PC-3 (cell line): ENCODE results near the gene ERN2. TPM values are rescaled to one million over a fixed set of nuclear protein-coding genes. Genes with fewer than 3 reads are reported as not detected.

ENCODE experiments used
- ATAC-seq: fragments of 200-7000 bp; cut with Tn5 transposase; 2 replicates; pipeline ENCODE4 v1.9.1; 2020; ENCODE audit warnings: mild to moderate bottlenecking, moderate library complexity
- BruUV-seq: library from RNA; stranded (reverse); fragments of 400-500 nt; replicated peaks from 2 replicates; lab custom pipeline; 2021; lab: Mats Ljungman, UMichigan
- CTCF ChIA-PET: fragments of 300-600 bp; sonication (Branson Sonifier 250); formaldehyde crosslinking; loops from one replicate; lab custom pipeline; 2022; ENCODE audit warnings: antibody characterized with exemption; lab: Charles Lee
- POLR2A ChIA-PET: fragments of 300-600 bp; sonication (Branson Sonifier 250); formaldehyde crosslinking; loops from one replicate; lab custom pipeline; 2022; ENCODE audit warnings: antibody characterized with exemption; ENCODE audit not compliant: unreplicated experiment; lab: Charles Lee
- DNase-seq: peaks from one replicate; pipeline ENCODE4 v3.0.0-alpha.2; 2015
- H2AFZ ChIP-seq: fragments of 300-600 bp; sonication (generic); 2 replicates; pipeline ENCODE4 v1.6.0; 2016; ENCODE audit warnings: antibody characterized with exemption, low read length
- H3F3A ChIP-seq: fragments of 300-600 bp; sonication (generic); one replicate; pipeline ENCODE4 v1.6.0; 2017; ENCODE audit warnings: antibody characterized with exemption, low read length, control low read depth, mild to moderate bottlenecking; ENCODE audit not compliant: unreplicated experiment
- H3K27ac ChIP-seq: fragments of 300-600 bp; sonication (generic); 2 replicates; pipeline ENCODE4 v1.5.1; 2016; ENCODE audit warnings: mild to moderate bottlenecking, low read length
- H3K27me3 ChIP-seq: fragments of 300-600 bp; sonication (generic); 2 replicates; pipeline ENCODE4 v1.6.1; 2016; ENCODE audit warnings: low read length, mixed read lengths
- H3K36me3 ChIP-seq: fragments of 300-600 bp; sonication (generic); 2 replicates; pipeline ENCODE4 v1.6.1; 2016; ENCODE audit warnings: low read depth, mixed run types, low read length, mixed read lengths
- H3K4me1 ChIP-seq: fragments of 300-600 bp; sonication (generic); 2 replicates; pipeline ENCODE4 v1.5.1; 2016; ENCODE audit warnings: low read length; ENCODE audit not compliant: insufficient read depth
- H3K4me2 ChIP-seq: fragments of 300-600 bp; sonication (generic); 2 replicates; pipeline ENCODE4 v1.6.0; 2016; ENCODE audit warnings: low read length
- H3K4me3 ChIP-seq: fragments of 300-600 bp; sonication (generic); 2 replicates; pipeline ENCODE4 v1.5.1; 2016; ENCODE audit warnings: mild to moderate bottlenecking, low read length, mixed read lengths
- H3K79me2 ChIP-seq: fragments of 300-600 bp; sonication (generic); 2 replicates; pipeline ENCODE4 v1.6.1; 2017; ENCODE audit warnings: low read length, mixed read lengths
- H3K9ac ChIP-seq: fragments of 300-600 bp; sonication (generic); 2 replicates; pipeline ENCODE4 v1.6.0; 2016; ENCODE audit warnings: mild to moderate bottlenecking, low read length
- H3K9me2 ChIP-seq: fragments of 300-600 bp; sonication (generic); replicated peaks from 2 replicates; pipeline ENCODE4 v1.6.1; 2016; ENCODE audit warnings: mixed run types, low read length, mixed read lengths
- H3K9me3 ChIP-seq: fragments of 300-600 bp; sonication (generic); 2 replicates; pipeline ENCODE4 v1.6.1; 2016; ENCODE audit warnings: low read length, mixed read lengths
- H4K20me1 ChIP-seq: fragments of 300-600 bp; sonication (generic); 2 replicates; pipeline ENCODE4 v1.6.1; 2016; ENCODE audit warnings: low read length, mixed read lengths
- EZH2 ChIP-seq: fragments of 300-600 bp; sonication (generic); IDR thresholded peaks from one replicate; pipeline ENCODE4 v1.6.1; 2017; ENCODE audit warnings: antibody characterized with exemption, mild to moderate bottlenecking, low read length; ENCODE audit not compliant: unreplicated experiment
- EZH2phosphoT487 ChIP-seq: fragments of 300-600 bp; sonication (generic); IDR thresholded peaks from 2 replicates; pipeline ENCODE4 v1.6.1; 2018; ENCODE audit warnings: mild to moderate bottlenecking, antibody characterized with exemption, low read length, borderline replicate concordance
- intact Hi-C: fragments of 100-400 bp; cut with micrococcal nuclease; formaldehyde crosslinking; loops from 2 replicates; pipeline ENCODE4 v1.9.0; 2023
- total RNA-seq: library from RNA; depleted of rRNA; stranded (reverse); fragments of >200 nt; gene quantifications from 2 replicates; pipeline ENCODE4 v1.2.3, GENCODE V29; 2014
- TF ChIP-seq, protein P1 (sequence below): fragments of 300-600 bp; sonication (generic); conservative IDR thresholded peaks from 2 replicates; pipeline ENCODE4 v1.5.1; 2017; ENCODE audit warnings: antibody characterized with exemption, low read depth, mild to moderate bottlenecking, low read length

ERN2 gene
- total RNA-seq, 1 experiment from 2014 or later = not detected

- ChIA-PET CTCF (no interaction called here), POLR2A (no interaction called here)
- 0 out of 2 replicates have a peak overlapping the region, but pooled peaks have one; percentile 57 for H2AFZ ChIP-seq
- no peak for DNase-seq
- intact Hi-C loops = loop anchor here (2.0 to 5.0 kb wide), 2 partner anchors 56 to 171 kb away; partner anchors contain the start of genes EARS2 and UBFD1
- TF ChIP-seq EZH2phosphoT487 (no peak), EZH2 (no peak)
- TF ChIP-seq, protein P1, sequence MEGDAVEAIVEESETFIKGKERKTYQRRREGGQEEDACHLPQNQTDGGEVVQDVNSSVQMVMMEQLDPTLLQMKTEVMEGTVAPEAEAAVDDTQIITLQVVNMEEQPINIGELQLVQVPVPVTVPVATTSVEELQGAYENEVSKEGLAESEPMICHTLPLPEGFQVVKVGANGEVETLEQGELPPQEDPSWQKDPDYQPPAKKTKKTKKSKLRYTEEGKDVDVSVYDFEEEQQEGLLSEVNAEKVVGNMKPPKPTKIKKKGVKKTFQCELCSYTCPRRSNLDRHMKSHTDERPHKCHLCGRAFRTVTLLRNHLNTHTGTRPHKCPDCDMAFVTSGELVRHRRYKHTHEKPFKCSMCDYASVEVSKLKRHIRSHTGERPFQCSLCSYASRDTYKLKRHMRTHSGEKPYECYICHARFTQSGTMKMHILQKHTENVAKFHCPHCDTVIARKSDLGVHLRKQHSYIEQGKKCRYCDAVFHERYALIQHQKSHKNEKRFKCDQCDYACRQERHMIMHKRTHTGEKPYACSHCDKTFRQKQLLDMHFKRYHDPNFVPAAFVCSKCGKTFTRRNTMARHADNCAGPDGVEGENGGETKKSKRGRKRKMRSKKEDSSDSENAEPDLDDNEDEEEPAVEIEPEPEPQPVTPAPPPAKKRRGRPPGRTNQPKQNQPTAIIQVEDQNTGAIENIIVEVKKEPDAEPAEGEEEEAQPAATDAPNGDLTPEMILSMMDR = no peak
- H3K4me3 ChIP-seq = no peak overlapping the region
- no peaks in the 10 kb centered on the region for H3K9me2 ChIP-seq
- H3K9me3 ChIP-seq = no peaks in the 10 kb centered on the region
- H4K20me1 ChIP-seq = no peaks in the 10 kb centered on the region
- 0 out of 2 replicates have a peak overlapping the region, but pooled peaks have one; percentile 18 for H3K4me2 ChIP-seq
- no peaks in the 10 kb centered on the region for H3K36me3 ChIP-seq
- no peak overlapping the region for H3K27ac ChIP-seq
- no peaks in the 10 kb centered on the region for H3K4me1 ChIP-seq
- H3K27me3 ChIP-seq = no peaks in the 10 kb centered on the region
- ATAC-seq = no peak
- BruUV-seq = no TSS peak
- H3K9ac ChIP-seq = no peak overlapping the region
- H3K79me2 ChIP-seq = no peaks in the 10 kb centered on the region
- H3F3A ChIP-seq = no peaks in the 10 kb centered on the region
Measured at GRCh38 chr16:23728112-23728477, 15.1 kb upstream of the ERN2 start.

GRCh38 chr16:23726710-23727109, 13.7 kb upstream of the ERN2 start:
- Histone ChIP-seq H3F3A (no peaks in the 10 kb centered on the region), H3K27ac (no peak overlapping the region), H3K4me3 (no peak overlapping the region), H3K4me2 (no peak overlapping the region), H3K4me1 (no peaks in the 10 kb centered on the region), H2AFZ (no peak overlapping the region), H3K9me2 (no peaks in the 10 kb centered on the region), H3K9me3 (no peaks in the 10 kb centered on the region), H3K79me2 (no peaks in the 10 kb centered on the region), H3K27me3 (no peaks in the 10 kb centered on the region), H3K9ac (no peak overlapping the region), H4K20me1 (no peaks in the 10 kb centered on the region), H3K36me3 (no peaks in the 10 kb centered on the region)
- ChIA-PET CTCF (no interaction called here), POLR2A (no interaction called here)
- ATAC-seq = no peak
- no TSS peak for BruUV-seq
- intact Hi-C loops = loop anchor here (5.0 kb wide), 1 partner anchor 54 kb away; no protein-coding TSS in a partner anchor
- no peak for DNase-seq
- TF ChIP-seq EZH2 = no peak
- TF ChIP-seq, protein P1 = no peak
- TF ChIP-seq EZH2phosphoT487 = no peak

- TF ChIP-seq, protein P1 = no peak
- no peak for TF ChIP-seq EZH2
- TF ChIP-seq EZH2phosphoT487 = no peak
- Histone ChIP-seq H3K79me2 (no peaks in the 10 kb centered on the region), H3K4me1 (no peaks in the 10 kb centered on the region), H3F3A (no peaks in the 10 kb centered on the region), H3K27me3 (no peaks in the 10 kb centered on the region), H3K9ac (no peak overlapping the region), H3K4me2 (no peak overlapping the region), H3K9me2 (no peaks in the 10 kb centered on the region), H3K9me3 (no peaks in the 10 kb centered on the region), H4K20me1 (no peaks in the 10 kb centered on the region), H3K36me3 (no peaks in the 10 kb centered on the region), H3K27ac (no peak overlapping the region), H2AFZ (no peak overlapping the region), H3K4me3 (no peak overlapping the region)
- POLR2A ChIA-PET = no interaction called here
- intact Hi-C loops = loop anchor here (5.0 kb wide), 1 partner anchor 52 kb away; no protein-coding TSS in a partner anchor
- ATAC-seq = no peak
- CTCF ChIA-PET = no interaction called here
- no peak for DNase-seq
- no TSS peak for BruUV-seq
Measured at GRCh38 chr16:23724785-23725131, 11.7 kb upstream of the ERN2 start.
